ENCODE results near the gene STK35.

- no peak for TF ChIP-seq CTCF (IDR thresholded peaks at IDR 0.05)
- no peak for TF ChIP-seq POLR2A (IDR thresholded peaks at IDR 0.05)
- no peak for TF ChIP-seq POLR2AphosphoS5 (IDR thresholded peaks at IDR 0.05)
- no peak for TF ChIP-seq EP300 (IDR thresholded peaks at IDR 0.05)
Measured at GRCh38 chr20:2139736-2140135, 38.1 kb downstream of the STK35 start.
